ENCODE results near the gene HTD2.
A peak's percentile ranks its signal among the peaks of the same experiment; 100 is the strongest.
"Not testable (repeated sequence)": the region's sequence is repeated elsewhere in the genome, so short reads cannot be mapped to it uniquely, and the experiment has no call there.

The HTD2 gene

GRCh38 chr3:58305882-58306711, at the start of gene HTD2, which contains the start of gene RPP14:
HTD2 (plus strand) TSS chr3:58306520; CDS start chr3:58317614, 11,094 bp downstream.
RPP14 (plus strand) TSS chr3:58306245; CDS start chr3:58310330, 4,085 bp downstream.
- peak within 1 kb of the TSS; percentile 89 for H3K27ac ChIP-seq
- TF ChIP-seq CTCF (IDR thresholded peaks at IDR 0.05) (peak; percentile 99), ZFX (IDR thresholded peaks at IDR 0.05; ENCODE audit: borderline replicate concordance) (no peak)

GRCh38 chr3:58258392-58259055, 47.8 kb upstream of the HTD2 start:
- H3K27ac ChIP-seq = no peak overlapping the region
- TF ChIP-seq CTCF (IDR thresholded peaks at IDR 0.05) (no peak), ZFX (IDR thresholded peaks at IDR 0.05; ENCODE audit: borderline replicate concordance) (no peak)

- H3K27ac ChIP-seq = no peak overlapping the region
- TF ChIP-seq CTCF (IDR thresholded peaks at IDR 0.05) (no peak), ZFX (IDR thresholded peaks at IDR 0.05; ENCODE audit: borderline replicate concordance) (no peak)
Measured at GRCh38 chr3:58260261-58260731, 46.0 kb upstream of the HTD2 start.

- TF ChIP-seq CTCF (IDR thresholded peaks at IDR 0.05) (no peak), ZFX (IDR thresholded peaks at IDR 0.05; ENCODE audit: borderline replicate concordance) (no peak)
- no peak overlapping the region for H3K27ac ChIP-seq
Measured at GRCh38 chr3:58260733-58261132, 45.6 kb upstream of the HTD2 start.

GRCh38 chr3:58261954-58262666, 44.2 kb upstream of the HTD2 start:
- no peak overlapping the region for H3K27ac ChIP-seq
- TF ChIP-seq ZFX (IDR thresholded peaks at IDR 0.05; ENCODE audit: borderline replicate concordance) = no peak
- no peak for TF ChIP-seq CTCF (IDR thresholded peaks at IDR 0.05)

- no peak overlapping the region for H3K27ac ChIP-seq
- TF ChIP-seq CTCF (IDR thresholded peaks at IDR 0.05) = no peak
- TF ChIP-seq ZFX (IDR thresholded peaks at IDR 0.05; ENCODE audit: borderline replicate concordance) = no peak
Measured at GRCh38 chr3:58266577-58266976, 39.7 kb upstream of the HTD2 start.

- not testable (repeated sequence) for H3K27ac ChIP-seq
Measured at GRCh38 chr3:58267543-58267942, 38.8 kb upstream of the HTD2 start.

All from 22Rv1 (cell line).